ENCODE measurements around the gene ARFGEF3. TPM values are rescaled to one million over a fixed set of nuclear protein-coding genes. Genes with fewer than 3 reads are reported as not detected.

ARFGEF3 gene
- total RNA-seq, 6 experiments from 2014 or later: 0.06 to 0.19 (median 0.08) TPM

- Mint-ChIP-seq H3K27ac (no peak overlapping the region), H3K9me3 (no peaks in the 10 kb centered on the region; the same call in 1 of the 2 replicates), H3K4me1 (ENCODE audit: low read depth) (peaks cover 5% of the 10 kb centered on the region; the same call in 1 of the 2 replicates), H3K4me3 (no peak overlapping the region), H3K36me3 (ENCODE audit: low read depth) (no peaks in the 10 kb centered on the region), H3K27me3 (ENCODE audit: insufficient read depth) (peaks cover 3% of the 10 kb centered on the region)
- TF ChIP-seq CTCF (IDR thresholded peaks at IDR 0.05): no peak
- DNase-seq: no peak
These were observed 209.1 kb downstream of the ARFGEF3 start for GRCh38 chr6:138370631-138371451.

GRCh38 chr6:138371452-138371711 is 209.6 kb downstream of the ARFGEF3 start:
- H3K27me3 Mint-ChIP-seq (ENCODE audit: insufficient read depth): peaks cover 3% of the 10 kb centered on the region
- no peak overlapping the region for H3K27ac Mint-ChIP-seq
- TF ChIP-seq CTCF (IDR thresholded peaks at IDR 0.05): no peak
- no peak overlapping the region for H3K4me3 Mint-ChIP-seq
- no peaks in the 10 kb centered on the region for H3K36me3 Mint-ChIP-seq (ENCODE audit: low read depth)
- H3K9me3 Mint-ChIP-seq: no peaks in the 10 kb centered on the region; the same call in 1 of the 2 replicates
- DNase-seq: no peak
- H3K4me1 Mint-ChIP-seq (ENCODE audit: low read depth): peaks cover 5% of the 10 kb centered on the region; the same call in 1 of the 2 replicates

- Mint-ChIP-seq H3K4me3 (no peak overlapping the region), H3K4me1 (ENCODE audit: low read depth) (peaks cover 5% of the 10 kb centered on the region; the same call in 1 of the 2 replicates), H3K9me3 (no peaks in the 10 kb centered on the region; the same call in 1 of the 2 replicates), H3K36me3 (ENCODE audit: low read depth) (no peaks in the 10 kb centered on the region), H3K27me3 (ENCODE audit: insufficient read depth) (peaks cover 3% of the 10 kb centered on the region), H3K27ac (no peak overlapping the region)
- no peak for DNase-seq
- no peak for TF ChIP-seq CTCF (IDR thresholded peaks at IDR 0.05)
These were observed 210.0 kb downstream of the ARFGEF3 start for GRCh38 chr6:138371720-138372119.

- H3K9me3 Mint-ChIP-seq: no peaks in the 10 kb centered on the region
- H3K36me3 Mint-ChIP-seq (ENCODE audit: low read depth): no peaks in the 10 kb centered on the region
- peaks cover 5% of the 10 kb centered on the region; the same call in 1 of the 2 replicates for H3K4me1 Mint-ChIP-seq (ENCODE audit: low read depth)
- no peak overlapping the region for H3K4me3 Mint-ChIP-seq
- no peak for DNase-seq
- H3K27ac Mint-ChIP-seq: no peak overlapping the region
- peaks cover 7% of the 10 kb centered on the region for H3K27me3 Mint-ChIP-seq (ENCODE audit: insufficient read depth)
- TF ChIP-seq CTCF (IDR thresholded peaks at IDR 0.05): no peak
These were observed 211.1 kb downstream of the ARFGEF3 start for GRCh38 chr6:138372711-138373463.

- no peak overlapping the region for H3K4me3 Mint-ChIP-seq
- no peaks in the 10 kb centered on the region for H3K36me3 Mint-ChIP-seq (ENCODE audit: low read depth)
- DNase-seq: no peak
- no peak for TF ChIP-seq CTCF (IDR thresholded peaks at IDR 0.05)
- no peaks in the 10 kb centered on the region for H3K9me3 Mint-ChIP-seq
- H3K27me3 Mint-ChIP-seq (ENCODE audit: insufficient read depth): peaks cover 7% of the 10 kb centered on the region
- H3K4me1 Mint-ChIP-seq (ENCODE audit: low read depth): peaks cover 5% of the 10 kb centered on the region; the same call in 1 of the 2 replicates
- no peak overlapping the region for H3K27ac Mint-ChIP-seq
These were observed 212.5 kb downstream of the ARFGEF3 start for GRCh38 chr6:138374230-138374629.
